HG03196 (cell line): Measurements from ENCODE around the gene POLR3H.
"Not testable (repeated sequence)": the region's sequence is repeated elsewhere in the genome, so short reads cannot be mapped to it uniquely, and the experiment has no call there.

Experiments
- ATAC-seq: cut with Tn5 transposase; IDR thresholded peaks from one replicate; pipeline ENCODE4 v1.9.1; 2021; ENCODE audit not compliant: unreplicated experiment

Gene POLR3H

GRCh38 chr22:41565403-41566054 is 21.3 kb upstream of the POLR3H start:
- no peak for ATAC-seq

- ATAC-seq: no peak
Measured at GRCh38 chr22:41564563-41564962, 20.3 kb upstream of the POLR3H start.

GRCh38 chr22:41563051-41563711 is 18.9 kb upstream of the POLR3H start:
- ATAC-seq: no peak

- ATAC-seq: no peak
Measured at GRCh38 chr22:41562461-41562860, 18.2 kb upstream of the POLR3H start.

- no peak for ATAC-seq
Measured at GRCh38 chr22:41561788-41562187, 17.5 kb upstream of the POLR3H start.

- no peak for ATAC-seq
Measured at GRCh38 chr22:41561335-41561734, 17.1 kb upstream of the POLR3H start.

- no peak for ATAC-seq
Measured at GRCh38 chr22:41560095-41560471, 15.8 kb upstream of the POLR3H start.

GRCh38 chr22:41558241-41558630 is 14.0 kb upstream of the POLR3H start:
- not testable (repeated sequence) for ATAC-seq

GRCh38 chr22:41557401-41558240 is 13.4 kb upstream of the POLR3H start:
- no peak for ATAC-seq

GRCh38 chr22:41556561-41556960 is 12.3 kb upstream of the POLR3H start:
- no peak for ATAC-seq

GRCh38 chr22:41555325-41555982 is 11.2 kb upstream of the POLR3H start:
- ATAC-seq: no peak

- no peak for ATAC-seq
Measured at GRCh38 chr22:41551877-41552582, 7.8 kb upstream of the POLR3H start.

GRCh38 chr22:41550952-41551491 is 6.8 kb upstream of the POLR3H start:
- ATAC-seq: no peak

GRCh38 chr22:41548830-41549211 is 4.6 kb upstream of the POLR3H start:
- ATAC-seq: no peak

- no peak for ATAC-seq
Measured at GRCh38 chr22:41544671-41545476, 604 bp upstream of the POLR3H start.

GRCh38 chr22:41542224-41542623 is 2.0 kb downstream of the POLR3H start:
- ATAC-seq: no peak

- no peak for ATAC-seq
Measured at GRCh38 chr22:41541484-41541883, 2.8 kb downstream of the POLR3H start.

- ATAC-seq: no peak
Measured at GRCh38 chr22:41540365-41540764, 3.9 kb downstream of the POLR3H start.

- ATAC-seq: no peak
Measured at GRCh38 chr22:41540006-41540315, 4.3 kb downstream of the POLR3H start.
